ENCODE results near the gene BMP4. TPM values are rescaled to one million over a fixed set of nuclear protein-coding genes. Genes with fewer than 3 reads are reported as not detected.
"Not testable (repeated sequence)": the region's sequence is repeated elsewhere in the genome, so short reads cannot be mapped to it uniquely, and the experiment has no call there.

Gene BMP4
- total and polyA plus RNA-seq, 2 of the 13 experiments (the other 11 are each of a cell fraction or from before 2014, with no cell fraction given), result 56.4 to 169 TPM

GRCh38 chr14:53984958-53985357 is 28.3 kb upstream of the BMP4 start:
- TF ChIP-seq ZNF431 (CRISPR knock-in tag; IDR thresholded peaks at IDR 0.05; ENCODE audit: borderline replicate concordance, low read depth), result 0 out of 2 replicates have a peak, but pooled peaks have one; percentile 45
- H3K79me2 ChIP-seq (ENCODE audit: insufficient read depth, low read length); POLR2A ChIA-PET; H3K36me3 ChIP-seq (replicated peaks in 1 of 2; ENCODE audit: control insufficient read depth in 1 of 2, insufficient read depth in 2 of 2, low read length in 2 of 2); in situ Hi-C loops (cut with HindIII; ENCODE audit: extremely low pct_ligation_motif_present, low pct_unique_long_range_greater_than_20kb); ATAC-seq; H3K27me3 ChIP-seq (ENCODE audit: control insufficient read depth in 1 of 2, insufficient read depth in 2 of 2, low read length in 2 of 2); BruUV-seq (replicated peaks); CTCF ChIA-PET (ENCODE audit: low intra/inter-chr PET ratio, low total read pairs); H3K9ac ChIP-seq (ENCODE audit: insufficient read depth, low read depth, low read length); H3K27ac ChIP-seq (ENCODE audit: extremely low read length, insufficient read depth, low read length); H3K4me3 ChIP-seq (replicated peaks in 1 of 3; ENCODE audit: insufficient read depth in 1 of 3, low read depth in 2 of 3, low read length in 3 of 3); intact Hi-C loops (cut with micrococcal nuclease; ENCODE audit: unreplicated experiment); H4K20me1 ChIP-seq (ENCODE audit: insufficient read depth, low read length); FAIRE-seq; H2AFZ ChIP-seq (ENCODE audit: low read length); H3K4me2 ChIP-seq (ENCODE audit: low read depth, low read length); DNase-seq (ENCODE audit: low spot score): not testable (repeated sequence)
- Histone ChIP-seq H3K9me3 (ENCODE audit: low read length) (peaks cover 30% of the 10 kb centered on the region), H3K4me1 (ENCODE audit: insufficient read depth, low read length) (peaks cover 37% of the 10 kb centered on the region)
- 100% methylated on average over 2 of the region's 2 CpGs for WGBS (ENCODE audit: low lambda C conversion rate)

- H3K27me3 ChIP-seq (ENCODE audit: control insufficient read depth in 1 of 2, insufficient read depth in 2 of 2, low read length in 2 of 2), result no peaks in the 10 kb centered on the region
- in situ Hi-C loops (cut with HindIII; ENCODE audit: extremely low pct_ligation_motif_present, low pct_unique_long_range_greater_than_20kb), result no loop called here
- CTCF ChIA-PET (ENCODE audit: low intra/inter-chr PET ratio, low total read pairs), result no interaction called here
- H3K4me1 ChIP-seq (ENCODE audit: insufficient read depth, low read length), result peaks cover 55% of the 10 kb centered on the region
- H3K27ac ChIP-seq (ENCODE audit: extremely low read length, insufficient read depth, low read length), result peak overlapping the region; percentile 38
- POLR2A ChIA-PET, result interaction anchor here (12.8 kb wide), 1 partner anchor 26 kb away, joined by 163 read pairs; the partner anchor contains the start of gene BMP4
- H2AFZ ChIP-seq (ENCODE audit: low read length), result no peak overlapping the region
- H3K4me2 ChIP-seq (ENCODE audit: low read depth, low read length), result no peak overlapping the region
- BruUV-seq (replicated peaks), result no TSS peak
- TF ChIP-seq ZBTB26 (CRISPR knock-in tag; IDR thresholded peaks at IDR 0.05; ENCODE audit: borderline replicate concordance) (no peak), REST (IDR thresholded peaks at IDR 0.05; ENCODE audit: borderline replicate concordance in 1 of 2, low read depth in 1 of 2, low read length in 2 of 2) (no peak), CHD4 (IDR thresholded peaks at IDR 0.05; ENCODE audit: borderline replicate concordance, low read length) (0 out of 2 replicates have a peak, but pooled peaks have one; percentile 83), ZNF629 (CRISPR knock-in tag; conservative IDR thresholded peaks at IDR 0.05) (peak; percentile 82), KDM1A (CRISPR knock-in tag; IDR thresholded peaks at IDR 0.05) (0 out of 2 replicates have a peak, but pooled peaks have one; percentile 15), NR1H2 (CRISPR knock-in tag; IDR thresholded peaks at IDR 0.05; ENCODE audit: borderline replicate concordance, low read depth) (no peak)
- intact Hi-C loops (cut with micrococcal nuclease; ENCODE audit: unreplicated experiment), result no loop called here
- no peaks in the 10 kb centered on the region for H3K79me2 ChIP-seq (ENCODE audit: insufficient read depth, low read length)
- no peaks in the 10 kb centered on the region for H4K20me1 ChIP-seq (ENCODE audit: insufficient read depth, low read length)
- H3K36me3 ChIP-seq (replicated peaks in 1 of 2; ENCODE audit: control insufficient read depth in 1 of 2, insufficient read depth in 2 of 2, low read length in 2 of 2), result no peaks in the 10 kb centered on the region
- DNase-seq (ENCODE audit: low spot score) (no peak), FAIRE-seq (no peak), ATAC-seq (no peak)
- no peak overlapping the region for H3K4me3 ChIP-seq (replicated peaks in 1 of 3; ENCODE audit: insufficient read depth in 1 of 3, low read depth in 2 of 3, low read length in 3 of 3)
- peaks cover 30% of the 10 kb centered on the region for H3K9me3 ChIP-seq (ENCODE audit: low read length)
- H3K9ac ChIP-seq (ENCODE audit: insufficient read depth, low read depth, low read length), result no peak overlapping the region
These were observed 26.5 kb upstream of the BMP4 start for GRCh38 chr14:53983112-53983511.

Data from HepG2 (cell line).